Measurements from ENCODE around the gene DNPEP.

The DNPEP gene

GRCh38 chr2:219354582-219354981, 33.1 kb downstream of the DNPEP start:
- H3K4me1 ChIP-seq (ENCODE audit: control insufficient read depth, insufficient read depth, low read length) = 0 out of 2 replicates have a peak, but pooled peaks cover 2% of the 10 kb centered on the region
- H3K9me3 ChIP-seq (ENCODE audit: control insufficient read depth, insufficient read depth, low read length) = no peaks in the 10 kb centered on the region
- no peak overlapping the region for H3K9ac ChIP-seq (ENCODE audit: low read depth, low read length)
- peaks cover 59% of the 10 kb centered on the region for H3K27me3 ChIP-seq (ENCODE audit: control insufficient read depth, insufficient read depth, low read length)
- no peak overlapping the region for H3K4me3 ChIP-seq (ENCODE audit: low read depth, low read length)
- H3K36me3 ChIP-seq (ENCODE audit: control insufficient read depth, insufficient read depth, low read length) = no peaks in the 10 kb centered on the region
- no peak overlapping the region for H3K27ac ChIP-seq (ENCODE audit: low read depth, low read length)

GRCh38 chr2:219353129-219353528, 34.6 kb downstream of the DNPEP start:
- Histone ChIP-seq H3K27ac (ENCODE audit: low read depth, low read length) (no peak overlapping the region), H3K27me3 (ENCODE audit: control insufficient read depth, insufficient read depth, low read length) (peaks cover 44% of the 10 kb centered on the region), H3K4me1 (ENCODE audit: control insufficient read depth, insufficient read depth, low read length) (0 out of 2 replicates have a peak, but pooled peaks cover 2% of the 10 kb centered on the region), H3K36me3 (ENCODE audit: control insufficient read depth, insufficient read depth, low read length) (no peaks in the 10 kb centered on the region), H3K9ac (ENCODE audit: low read depth, low read length) (no peak overlapping the region), H3K9me3 (ENCODE audit: control insufficient read depth, insufficient read depth, low read length) (no peaks in the 10 kb centered on the region), H3K4me3 (ENCODE audit: low read depth, low read length) (no peak overlapping the region)

GRCh38 chr2:219352448-219353023, 35.2 kb downstream of the DNPEP start:
- Histone ChIP-seq H3K9me3 (ENCODE audit: control insufficient read depth, insufficient read depth, low read length) (no peaks in the 10 kb centered on the region), H3K4me3 (ENCODE audit: low read depth, low read length) (no peak overlapping the region), H3K4me1 (ENCODE audit: control insufficient read depth, insufficient read depth, low read length) (0 out of 2 replicates have a peak, but pooled peaks cover 2% of the 10 kb centered on the region), H3K9ac (ENCODE audit: low read depth, low read length) (no peak overlapping the region), H3K27ac (ENCODE audit: low read depth, low read length) (no peak overlapping the region), H3K27me3 (ENCODE audit: control insufficient read depth, insufficient read depth, low read length) (peaks cover 38% of the 10 kb centered on the region), H3K36me3 (ENCODE audit: control insufficient read depth, insufficient read depth, low read length) (no peaks in the 10 kb centered on the region)

GRCh38 chr2:219350710-219351221, 36.9 kb downstream of the DNPEP start:
- Histone ChIP-seq H3K27ac (ENCODE audit: low read depth, low read length) (no peak overlapping the region), H3K36me3 (ENCODE audit: control insufficient read depth, insufficient read depth, low read length) (no peaks in the 10 kb centered on the region), H3K9ac (ENCODE audit: low read depth, low read length) (no peak overlapping the region)

GRCh38 chr2:219350215-219350614, 37.5 kb downstream of the DNPEP start:
- Histone ChIP-seq H3K4me1 (ENCODE audit: control insufficient read depth, insufficient read depth, low read length) (0 out of 2 replicates have a peak, but pooled peaks cover 2% of the 10 kb centered on the region), H3K27ac (ENCODE audit: low read depth, low read length) (no peak overlapping the region), H3K9ac (ENCODE audit: low read depth, low read length) (no peak overlapping the region), H3K36me3 (ENCODE audit: control insufficient read depth, insufficient read depth, low read length) (no peaks in the 10 kb centered on the region), H3K27me3 (ENCODE audit: control insufficient read depth, insufficient read depth, low read length) (peaks cover 22% of the 10 kb centered on the region), H3K9me3 (ENCODE audit: control insufficient read depth, insufficient read depth, low read length) (no peaks in the 10 kb centered on the region), H3K4me3 (ENCODE audit: low read depth, low read length) (no peak overlapping the region)

More at GRCh38 chr2:219350710-219351221, 36.9 kb downstream of the DNPEP start:
- Histone ChIP-seq H3K4me3 (ENCODE audit: low read depth, low read length) (no peak overlapping the region), H3K9me3 (ENCODE audit: control insufficient read depth, insufficient read depth, low read length) (no peaks in the 10 kb centered on the region), H3K4me1 (ENCODE audit: control insufficient read depth, insufficient read depth, low read length) (0 out of 2 replicates have a peak, but pooled peaks cover 2% of the 10 kb centered on the region), H3K27me3 (ENCODE audit: control insufficient read depth, insufficient read depth, low read length) (peaks cover 24% of the 10 kb centered on the region)

- Histone ChIP-seq H3K27ac (ENCODE audit: low read depth, low read length) (no peak overlapping the region), H3K4me3 (ENCODE audit: low read depth, low read length) (no peak overlapping the region), H3K36me3 (ENCODE audit: control insufficient read depth, insufficient read depth, low read length) (no peaks in the 10 kb centered on the region), H3K9ac (ENCODE audit: low read depth, low read length) (no peak overlapping the region), H3K9me3 (ENCODE audit: control insufficient read depth, insufficient read depth, low read length) (no peaks in the 10 kb centered on the region), H3K27me3 (ENCODE audit: control insufficient read depth, insufficient read depth, low read length) (no peaks in the 10 kb centered on the region), H3K4me1 (ENCODE audit: control insufficient read depth, insufficient read depth, low read length) (no peaks in the 10 kb centered on the region)
These were observed 42.8 kb downstream of the DNPEP start for GRCh38 chr2:219344751-219345430.

GRCh38 chr2:219335373-219335786, 52.3 kb downstream of the DNPEP start:
- peaks cover 48% of the 10 kb centered on the region for H3K27me3 ChIP-seq (ENCODE audit: control insufficient read depth, insufficient read depth, low read length)
- H3K4me3 ChIP-seq (ENCODE audit: low read depth, low read length) = no peak overlapping the region
- peaks cover 4% of the 10 kb centered on the region for H3K4me1 ChIP-seq (ENCODE audit: control insufficient read depth, insufficient read depth, low read length)
- H3K36me3 ChIP-seq (ENCODE audit: control insufficient read depth, insufficient read depth, low read length) = no peaks in the 10 kb centered on the region
- no peaks in the 10 kb centered on the region for H3K9me3 ChIP-seq (ENCODE audit: control insufficient read depth, insufficient read depth, low read length)
- H3K27ac ChIP-seq (ENCODE audit: low read depth, low read length) = no peak overlapping the region
- no peak overlapping the region for H3K9ac ChIP-seq (ENCODE audit: low read depth, low read length)

GRCh38 chr2:219334076-219334475, 53.6 kb downstream of the DNPEP start:
- Histone ChIP-seq H3K36me3 (ENCODE audit: control insufficient read depth, insufficient read depth, low read length) (no peaks in the 10 kb centered on the region), H3K9ac (ENCODE audit: low read depth, low read length) (no peak overlapping the region), H3K4me3 (ENCODE audit: low read depth, low read length) (no peak overlapping the region), H3K27me3 (ENCODE audit: control insufficient read depth, insufficient read depth, low read length) (peaks cover 61% of the 10 kb centered on the region), H3K4me1 (ENCODE audit: control insufficient read depth, insufficient read depth, low read length) (peaks cover 4% of the 10 kb centered on the region), H3K9me3 (ENCODE audit: control insufficient read depth, insufficient read depth, low read length) (no peaks in the 10 kb centered on the region), H3K27ac (ENCODE audit: low read depth, low read length) (no peak overlapping the region)

GRCh38 chr2:219332542-219332941, 55.2 kb downstream of the DNPEP start, which contains the start of gene RESP18:
Gene RESP18, minus strand, starts transcription at chr2:219332744.
- Histone ChIP-seq H3K36me3 (ENCODE audit: control insufficient read depth, insufficient read depth, low read length) (no peaks in the 10 kb centered on the region), H3K4me1 (ENCODE audit: control insufficient read depth, insufficient read depth, low read length) (peaks cover 4% of the 10 kb centered on the region), H3K27ac (ENCODE audit: low read depth, low read length) (no peak within 1 kb of the TSS), H3K27me3 (ENCODE audit: control insufficient read depth, insufficient read depth, low read length) (peaks cover 64% of the 10 kb centered on the region), H3K9me3 (ENCODE audit: control insufficient read depth, insufficient read depth, low read length) (no peaks in the 10 kb centered on the region), H3K9ac (ENCODE audit: low read depth, low read length) (no peak within 1 kb of the TSS), H3K4me3 (ENCODE audit: low read depth, low read length) (peak within 1 kb of the TSS; percentile 56)

- no peaks in the 10 kb centered on the region for H3K36me3 ChIP-seq (ENCODE audit: control insufficient read depth, insufficient read depth, low read length)
- peaks cover 4% of the 10 kb centered on the region for H3K4me1 ChIP-seq (ENCODE audit: control insufficient read depth, insufficient read depth, low read length)
- no peaks in the 10 kb centered on the region for H3K9me3 ChIP-seq (ENCODE audit: control insufficient read depth, insufficient read depth, low read length)
- peak overlapping the region; percentile 56 for H3K4me3 ChIP-seq (ENCODE audit: low read depth, low read length)
- no peak overlapping the region for H3K9ac ChIP-seq (ENCODE audit: low read depth, low read length)
- H3K27me3 ChIP-seq (ENCODE audit: control insufficient read depth, insufficient read depth, low read length) = peaks cover 64% of the 10 kb centered on the region
- no peak overlapping the region for H3K27ac ChIP-seq (ENCODE audit: low read depth, low read length)
These were observed 56.0 kb downstream of the DNPEP start for GRCh38 chr2:219331560-219332213.

GRCh38 chr2:219327719-219328118, 60.0 kb downstream of the DNPEP start:
- Histone ChIP-seq H3K27me3 (ENCODE audit: control insufficient read depth, insufficient read depth, low read length) (peaks cover 40% of the 10 kb centered on the region), H3K36me3 (ENCODE audit: control insufficient read depth, insufficient read depth, low read length) (no peaks in the 10 kb centered on the region), H3K4me1 (ENCODE audit: control insufficient read depth, insufficient read depth, low read length) (no peaks in the 10 kb centered on the region; the same call in 1 of the 2 replicates), H3K27ac (ENCODE audit: low read depth, low read length) (no peak overlapping the region), H3K9ac (ENCODE audit: low read depth, low read length) (no peak overlapping the region), H3K9me3 (ENCODE audit: control insufficient read depth, insufficient read depth, low read length) (no peaks in the 10 kb centered on the region), H3K4me3 (ENCODE audit: low read depth, low read length) (no peak overlapping the region)

All from HUES48 (cell line).